Lower leg skin (tissue), 3 donors: ENCODE measurements around the gene PLA2G12A.

Experiments used
- CTCF ChIP-seq, 3 donors: fragments of 450-650 bp; IDR thresholded peaks; one replicate each; pipeline ENCODE4 v1.5.1; 2016; ENCODE audit warnings: antibody characterized with exemption in 3 of 3, mild to moderate bottlenecking in 3 of 3, moderate library complexity in 2 of 3
- POLR2A ChIP-seq, 2 donors: fragments of 450-650 bp; IDR thresholded peaks; one replicate each; pipeline ENCODE4 v1.6.1; 2016 to 2017; ENCODE audit warnings: antibody characterized with exemption in 2 of 2, mild to moderate bottlenecking in 1 of 2, moderate library complexity in 1 of 2

- no peak for TF ChIP-seq POLR2A (IDR thresholded peaks at IDR 0.05)
- TF ChIP-seq CTCF (IDR thresholded peaks at IDR 0.05): no peak
Measured at GRCh38 chr4:109738104-109738872, 8.4 kb upstream of the PLA2G12A start.
